Right lobe of liver (tissue), 6 donors: Measurements from ENCODE around the gene RGS3. TPM values are rescaled to one million over a fixed set of nuclear protein-coding genes. Genes with fewer than 3 reads are reported as not detected.

Experiments
- ATAC-seq, 4 donors: fragments of 200-7000 bp; cut with Tn5 transposase; one replicate each; pipeline ENCODE4 v1.9.1; 2020; ENCODE audit warnings: mild to moderate bottlenecking in 4 of 4, moderate library complexity in 4 of 4
- DNase-seq, 3 donors: peaks; one replicate each; pipeline ENCODE4 v3.0.0-alpha.2; 2020
- H3K27ac ChIP-seq, 3 donors: fragments of 200-600 bp; one replicate each; pipeline ENCODE4 v1.8.0; 2022
- H3K27me3 ChIP-seq, 2 donors: fragments of 200-600 bp; one replicate each; pipeline ENCODE4 v1.8.0; 2022
- H3K36me3 ChIP-seq, 4 donors: fragments of 200-600 bp; sonication (generic) in 1 of 4; one replicate each; pipeline versions ENCODE4 v1.5.1 to v1.8.0; 2017 to 2022; ENCODE audit warnings: control low read depth in 1 of 4
- H3K4me1 ChIP-seq, 4 donors: fragments of 200-600 bp; sonication (generic) in 1 of 4; one replicate each; pipeline versions ENCODE4 v1.5.1 to v1.8.0; 2017 to 2022; ENCODE audit warnings: control low read depth in 1 of 4
- H3K4me3 ChIP-seq, 3 donors: fragments of 200-600 bp; one replicate each; pipeline ENCODE4 v1.8.0; 2022
- H3K9me3 ChIP-seq, 4 donors: fragments of 200-600 bp; sonication (generic) in 1 of 4; one replicate each; pipeline versions ENCODE4 v1.5.1 to v1.8.0; 2017 to 2022; ENCODE audit warnings: control low read depth in 1 of 4
- POLR2A ChIP-seq: fragments of 450-650 bp; IDR thresholded peaks from one replicate; pipeline ENCODE4 v1.6.1; 2017; ENCODE audit warnings: antibody characterized with exemption, mild to moderate bottlenecking
- WGBS: methylation state at CpG from one replicate; pipeline ENCODE4 v1.1.6; 2018; ENCODE audit warnings: low coverage, low lambda C conversion rate; ENCODE audit not compliant: insufficient coverage; ENCODE audit errors: missing lambda C conversion rate; 5-methylcytosine and 5-hydroxymethylcytosine counted together
- intact Hi-C, 2 donors: fragments of 100-400 bp; cut with DNase I; formaldehyde crosslinking; loops; one replicate each; pipeline versions ENCODE4 v1.11.2 to v1.14.1; 2022
- total RNA-seq, 6 experiments: library from RNA; depleted of rRNA in 2 of 6; stranded (reverse); fragments of >200 nt in 2 of 6; fragmentation: NEBNext Ultra II Directional in 3 of 6; extraction: Animal tissue kit (Norgen Biotek cat#: 25700) in 3 of 6; gene quantifications; one replicate each; pipeline versions ENCODE4 v1.1.0 to v1.2.4, GENCODE V29; 2016 to 2023
- TF ChIP-seq, protein P1 (sequence below), 4 donors: fragments of 200-600 bp in 3 of 4; fragments of 450-650 bp in 1 of 4; IDR thresholded peaks; one replicate each; pipeline versions ENCODE4 v1.5.1 to v1.8.0; 2016 to 2022; ENCODE audit warnings: antibody characterized with exemption in 4 of 4, mild to moderate bottlenecking in 2 of 4
- donor health status: DM: no; HTN: yes; CAD: no.
- donor health status: DM: no; HTN: no; CAD: no.
- donor health status: DM: no; HTN: no; CAD: no.
- donor health status: DM: no; HTN: yes; CAD: no.
- donor health status: DM: no; HTN: yes; CAD: no.

Gene RGS3
- total RNA-seq, 6 experiments from 2014 or later = 19.0 to 60.3 (median 31.0) TPM

DNA sequence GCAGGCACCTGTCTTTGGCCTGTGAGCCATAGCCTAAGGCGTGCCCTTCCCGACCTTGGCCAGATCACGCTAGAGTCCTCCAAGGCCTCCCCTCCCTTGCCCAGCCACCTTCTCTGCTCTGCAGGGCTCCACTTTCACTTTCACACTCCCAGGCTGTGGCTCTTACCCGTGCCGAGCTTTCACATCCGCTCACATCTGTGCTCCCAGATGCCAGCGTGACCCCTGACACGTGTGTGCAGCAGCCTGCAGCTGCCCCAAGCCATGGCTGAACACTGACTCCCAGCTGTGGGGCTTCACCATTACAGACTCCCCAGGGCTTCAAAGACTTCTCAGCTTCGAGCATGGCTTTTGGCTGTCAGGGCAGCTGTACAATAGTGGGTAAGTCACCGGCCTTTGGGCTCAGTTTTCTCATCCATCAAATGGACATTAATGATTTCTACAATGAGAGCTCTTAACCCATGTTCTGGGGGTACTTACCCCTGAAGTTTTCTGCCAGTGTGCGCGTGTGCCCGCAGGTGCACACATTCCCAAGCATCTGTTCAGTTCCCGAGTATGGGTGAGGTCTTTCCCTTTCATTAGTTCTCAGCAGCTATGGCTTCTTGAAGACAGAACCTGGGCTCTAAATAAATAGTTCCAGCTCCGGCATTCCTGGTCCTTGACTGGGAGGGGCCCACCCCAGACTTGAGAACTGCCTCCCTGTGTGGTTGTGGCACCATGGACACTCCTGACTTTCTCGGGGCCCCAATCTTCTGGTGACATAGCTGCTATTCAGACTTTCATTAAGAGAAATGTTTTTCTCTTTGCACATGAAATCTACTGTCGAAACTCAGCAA lies 118.6 kb downstream of the RGS3 start:
- peak; percentile 72 to 75 (median 74) for ATAC-seq
- peak; percentile 76 to 81 (median 78) for DNase-seq
- 30% methylated on average over 8 of the region's 17 CpGs for WGBS
- Histone ChIP-seq H3K9me3 (no peaks in the 10 kb centered on the region), H3K27me3 (no peaks in the 10 kb centered on the region), H3K4me1 (peaks cover 0 to 29% (median 12%) of the 10 kb centered on the region in 4 donors), H3K36me3 (peaks cover 0 to 8% (median 0%) of the 10 kb centered on the region in 4 donors), H3K4me3 (peak overlapping the region in 1 of 3 donors; percentile 14), H3K27ac (peak overlapping the region; percentile 10 to 75 (median 52))
- intact Hi-C loops = loop anchor here in 1 of 2 donors (10.0 kb wide), 1 partner anchor 57 kb away; no protein-coding TSS in a partner anchor
- TF ChIP-seq, protein P1, sequence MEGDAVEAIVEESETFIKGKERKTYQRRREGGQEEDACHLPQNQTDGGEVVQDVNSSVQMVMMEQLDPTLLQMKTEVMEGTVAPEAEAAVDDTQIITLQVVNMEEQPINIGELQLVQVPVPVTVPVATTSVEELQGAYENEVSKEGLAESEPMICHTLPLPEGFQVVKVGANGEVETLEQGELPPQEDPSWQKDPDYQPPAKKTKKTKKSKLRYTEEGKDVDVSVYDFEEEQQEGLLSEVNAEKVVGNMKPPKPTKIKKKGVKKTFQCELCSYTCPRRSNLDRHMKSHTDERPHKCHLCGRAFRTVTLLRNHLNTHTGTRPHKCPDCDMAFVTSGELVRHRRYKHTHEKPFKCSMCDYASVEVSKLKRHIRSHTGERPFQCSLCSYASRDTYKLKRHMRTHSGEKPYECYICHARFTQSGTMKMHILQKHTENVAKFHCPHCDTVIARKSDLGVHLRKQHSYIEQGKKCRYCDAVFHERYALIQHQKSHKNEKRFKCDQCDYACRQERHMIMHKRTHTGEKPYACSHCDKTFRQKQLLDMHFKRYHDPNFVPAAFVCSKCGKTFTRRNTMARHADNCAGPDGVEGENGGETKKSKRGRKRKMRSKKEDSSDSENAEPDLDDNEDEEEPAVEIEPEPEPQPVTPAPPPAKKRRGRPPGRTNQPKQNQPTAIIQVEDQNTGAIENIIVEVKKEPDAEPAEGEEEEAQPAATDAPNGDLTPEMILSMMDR (IDR thresholded peaks at IDR 0.05) = peak; percentile 28 to 34 (median 30)
- no peak for TF ChIP-seq POLR2A

- DNase-seq (peak in 1 of 3 donors; percentile 9), ATAC-seq (no peak)
- H3K4me3 ChIP-seq = no peak overlapping the region
- peaks cover 0 to 8% (median 0%) of the 10 kb centered on the region in 4 donors for H3K36me3 ChIP-seq
- TF ChIP-seq, protein P1 (IDR thresholded peaks at IDR 0.05) = no peak
- TF ChIP-seq POLR2A = no peak
- H3K4me1 ChIP-seq = peaks cover 0 to 29% (median 12%) of the 10 kb centered on the region in 4 donors
- no peaks in the 10 kb centered on the region for H3K9me3 ChIP-seq
- 73% methylated on average over 6 of the region's 6 CpGs for WGBS
- H3K27ac ChIP-seq = no peak overlapping the region
- intact Hi-C loops = loop anchor here in 1 of 2 donors (10.0 kb wide), 1 partner anchor 58 kb away; no protein-coding TSS in a partner anchor
- no peaks in the 10 kb centered on the region for H3K27me3 ChIP-seq
Observed at GRCh38 chr9:113582698-113583200, 119.2 kb downstream of the RGS3 start.

DNA sequence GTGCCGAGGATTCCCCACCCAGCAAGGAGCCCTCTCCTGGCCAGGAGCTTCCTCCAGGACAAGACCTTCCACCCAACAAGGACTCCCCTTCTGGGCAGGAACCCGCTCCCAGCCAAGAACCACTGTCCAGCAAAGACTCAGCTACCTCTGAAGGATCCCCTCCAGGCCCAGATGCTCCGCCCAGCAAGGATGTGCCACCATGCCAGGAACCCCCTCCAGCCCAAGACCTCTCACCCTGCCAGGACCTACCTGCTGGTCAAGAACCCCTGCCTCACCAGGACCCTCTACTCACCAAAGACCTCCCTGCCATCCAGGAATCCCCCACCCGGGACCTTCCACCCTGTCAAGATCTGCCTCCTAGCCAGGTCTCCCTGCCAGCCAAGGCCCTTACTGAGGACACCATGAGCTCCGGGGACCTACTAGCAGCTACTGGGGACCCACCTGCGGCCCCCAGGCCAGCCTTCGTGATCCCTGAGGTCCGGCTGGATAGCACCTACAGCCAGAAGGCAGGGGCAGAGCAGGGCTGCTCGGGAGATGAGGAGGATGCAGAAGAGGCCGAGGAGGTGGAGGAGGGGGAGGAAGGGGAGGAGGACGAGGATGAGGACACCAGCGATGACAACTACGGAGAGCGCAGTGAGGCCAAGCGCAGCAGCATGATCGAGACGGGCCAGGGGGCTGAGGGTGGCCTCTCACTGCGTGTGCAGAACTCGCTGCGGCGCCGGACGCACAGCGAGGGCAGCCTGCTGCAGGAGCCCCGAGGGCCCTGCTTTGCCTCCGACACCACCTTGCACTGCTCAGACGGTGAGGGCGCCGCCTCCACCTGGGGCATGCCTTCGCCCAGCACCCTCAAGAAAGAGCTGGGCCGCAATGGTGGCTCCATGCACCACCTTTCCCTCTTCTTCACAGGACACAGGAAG lies 120.2 kb downstream of the RGS3 start:
- Histone ChIP-seq H3K27me3 (no peaks in the 10 kb centered on the region), H3K9me3 (no peaks in the 10 kb centered on the region), H3K4me1 (peaks cover 0 to 29% (median 12%) of the 10 kb centered on the region in 4 donors), H3K27ac (no peak overlapping the region), H3K36me3 (peaks cover 0 to 8% (median 0%) of the 10 kb centered on the region in 4 donors), H3K4me3 (no peak overlapping the region)
- DNase-seq (peak in 2 of 3 donors; percentile 40 to 47), ATAC-seq (no peak)
- TF ChIP-seq, protein P1 (IDR thresholded peaks at IDR 0.05) = no peak
- no peak for TF ChIP-seq POLR2A
- WGBS = no CpG with 5 or more reads among the region's 31 CpGs
- intact Hi-C loops = loop anchor here in 1 of 2 donors (10.0 kb wide), 1 partner anchor 59 kb away; no protein-coding TSS in a partner anchor

- Histone ChIP-seq H3K9me3 (no peaks in the 10 kb centered on the region), H3K4me3 (no peak overlapping the region), H3K4me1 (peaks cover 0 to 32% (median 12%) of the 10 kb centered on the region in 4 donors), H3K36me3 (peaks cover 0 to 8% (median 0%) of the 10 kb centered on the region in 4 donors), H3K27ac (no peak overlapping the region), H3K27me3 (no peaks in the 10 kb centered on the region)
- DNase-seq = no peak
- WGBS = 96% methylated on average over 5 of the region's 5 CpGs
- no peak for ATAC-seq
- intact Hi-C loops = loop anchor here (5.0 to 10.0 kb wide), 2 partner anchors 60 to 137 kb away; no protein-coding TSS in a partner anchor
- TF ChIP-seq POLR2A = no peak
- TF ChIP-seq, protein P1 (IDR thresholded peaks at IDR 0.05) = no peak
Observed at GRCh38 chr9:113584428-113585084, 121.0 kb downstream of the RGS3 start.
